HepG2 (cell line): ENCODE results near the gene PDS5B. TPM values are rescaled to one million over a fixed set of nuclear protein-coding genes. Genes with fewer than 3 reads are reported as not detected.
A peak's percentile ranks its signal among the peaks of the same experiment; 100 is the strongest.

Experiments used
- DMAP1 ChIP-seq: IDR thresholded peaks from 2 replicates; pipeline ENCODE4 v1.6.1; 2016
- KMT2B ChIP-seq: IDR thresholded peaks from 2 replicates; pipeline ENCODE4 v1.6.1; 2016; ENCODE audit warnings: missing genetic modification reagents, missing compliant biosample characterization
- PAX8 ChIP-seq: sonication (generic); formaldehyde crosslinking; IDR thresholded peaks from 2 replicates; pipeline ENCODE4 v1.8.0; 2022; ENCODE audit warnings: mild to moderate bottlenecking, missing genetic modification reagents, borderline replicate concordance
- SIX1 ChIP-seq: sonication (generic); formaldehyde crosslinking; IDR thresholded peaks from 2 replicates; pipeline ENCODE4 v1.4.0; 2020; ENCODE audit warnings: missing genetic modification reagents, borderline replicate concordance
- SP1 ChIP-seq, 2 experiments: fragments of 450-650 bp in 1 of 2; sonication (generic) in 1 of 2; formaldehyde crosslinking in 1 of 2; IDR thresholded peaks; 2 replicates each; pipeline versions ENCODE4 v1.4.0 to v1.6.1; 2016 to 2020; ENCODE audit warnings: missing genetic modification reagents in 1 of 2
- TFAP4 ChIP-seq: sonication (generic); IDR thresholded peaks from 2 replicates; pipeline ENCODE4 v1.6.1; 2016; ENCODE audit warnings: low read depth, borderline replicate concordance
- ZNF230 ChIP-seq: sonication (generic); formaldehyde crosslinking; IDR thresholded peaks from 2 replicates; pipeline ENCODE4 v1.4.0; 2020; ENCODE audit warnings: mild to moderate bottlenecking, missing genetic modification reagents
- ZNF276 ChIP-seq: sonication (generic); formaldehyde crosslinking; IDR thresholded peaks from 2 replicates; pipeline ENCODE4 v1.4.0; 2020; ENCODE audit warnings: mild to moderate bottlenecking, low read depth, missing genetic modification reagents
- ZNF414 ChIP-seq: sonication (generic); formaldehyde crosslinking; IDR thresholded peaks from 2 replicates; pipeline ENCODE4 v1.5.0; 2020; ENCODE audit warnings: missing genetic modification reagents
- ZNF577 ChIP-seq: sonication (generic); formaldehyde crosslinking; IDR thresholded peaks from 2 replicates; pipeline ENCODE4 v1.4.0; 2020; ENCODE audit warnings: mild to moderate bottlenecking, low read depth, missing genetic modification reagents, borderline replicate concordance
- polyA plus RNA-seq, 8 experiments: library from polyadenylated mRNA; depleted of rRNA in 3 of 8; stranded (reverse) in 7 of 8; unstranded in 1 of 8; fragments of >200 nt; fragmentation: Illumina TruSeq in 4 of 8; extraction: Trizol in 4 of 8; gene quantifications; 2 replicates each; pipeline versions ENCODE4 v1.2.1 to v1.2.3, GENCODE V29; 2011 to 2016; ENCODE audit warnings: low read depth in 4 of 8, missing spikeins in 1 of 8, mixed read lengths in 1 of 8; ENCODE audit not compliant: insufficient read depth in 1 of 8
- total RNA-seq, 5 experiments: library from RNA; depleted of rRNA; stranded (reverse); fragments of >200 nt; fragmentation: Illumina TruSeq; extraction: Trizol; gene quantifications; 2 replicates each; pipeline ENCODE4 v1.2.3, GENCODE V29; 2016; ENCODE audit warnings: low read depth in 1 of 5
- TF ChIP-seq, protein P1 (sequence below): IDR thresholded peaks from 2 replicates; pipeline ENCODE4 v1.6.1; 2016; ENCODE audit warnings: low read depth, control low read depth
- TF ChIP-seq, protein P2 (sequence below): sonication (generic); formaldehyde crosslinking; IDR thresholded peaks from 2 replicates; pipeline ENCODE4 v1.5.1; 2020; ENCODE audit warnings: missing genetic modification reagents, mild to moderate bottlenecking, borderline replicate concordance
- TF ChIP-seq, protein P3 (sequence below): sonication (generic); formaldehyde crosslinking; IDR thresholded peaks from 2 replicates; pipeline ENCODE4 v1.4.0; 2020; ENCODE audit warnings: mild to moderate bottlenecking, missing genetic modification reagents, borderline replicate concordance

The PDS5B gene
- total and polyA plus RNA-seq, 2 of the 13 experiments (the other 11 are each of a cell fraction or from before 2014, with no cell fraction given) = 5.8 to 24.6 TPM

GRCh38 chr13:32538621-32539246, 47.5 kb upstream of the PDS5B start, which contains the start of gene N4BP2L2 (continued):
- TF ChIP-seq ZNF276 (no peak), SIX1 (peak; percentile 24), PAX8 (CRISPR knock-in tag) (no peak), SP1 (IDR thresholded peaks at IDR 0.05) (no peak), SP1 (CRISPR knock-in tag; IDR thresholded peaks at IDR 0.05) (peak; percentile 30; the same call in 1 of the 2 replicates), KMT2B (CRISPR knock-in tag) (peak; percentile 94), DMAP1 (CRISPR knock-in tag) (peak; percentile 83; the same call in 1 of the 2 replicates), ZNF414 (no peak), TFAP4 (peak; percentile 55), ZNF577 (CRISPR knock-in tag) (no peak), ZNF230 (0 out of 2 replicates have a peak, but pooled peaks have one; percentile 45)
- TF ChIP-seq, protein P1, sequence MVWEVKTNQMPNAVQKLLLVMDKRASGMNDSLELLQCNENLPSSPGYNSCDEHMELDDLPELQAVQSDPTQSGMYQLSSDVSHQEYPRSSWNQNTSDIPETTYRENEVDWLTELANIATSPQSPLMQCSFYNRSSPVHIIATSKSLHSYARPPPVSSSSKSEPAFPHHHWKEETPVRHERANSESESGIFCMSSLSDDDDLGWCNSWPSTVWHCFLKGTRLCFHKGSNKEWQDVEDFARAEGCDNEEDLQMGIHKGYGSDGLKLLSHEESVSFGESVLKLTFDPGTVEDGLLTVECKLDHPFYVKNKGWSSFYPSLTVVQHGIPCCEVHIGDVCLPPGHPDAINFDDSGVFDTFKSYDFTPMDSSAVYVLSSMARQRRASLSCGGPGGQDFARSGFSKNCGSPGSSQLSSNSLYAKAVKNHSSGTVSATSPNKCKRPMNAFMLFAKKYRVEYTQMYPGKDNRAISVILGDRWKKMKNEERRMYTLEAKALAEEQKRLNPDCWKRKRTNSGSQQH = peak; percentile 34; the same call in 1 of the 2 replicates
- TF ChIP-seq, protein P2, sequence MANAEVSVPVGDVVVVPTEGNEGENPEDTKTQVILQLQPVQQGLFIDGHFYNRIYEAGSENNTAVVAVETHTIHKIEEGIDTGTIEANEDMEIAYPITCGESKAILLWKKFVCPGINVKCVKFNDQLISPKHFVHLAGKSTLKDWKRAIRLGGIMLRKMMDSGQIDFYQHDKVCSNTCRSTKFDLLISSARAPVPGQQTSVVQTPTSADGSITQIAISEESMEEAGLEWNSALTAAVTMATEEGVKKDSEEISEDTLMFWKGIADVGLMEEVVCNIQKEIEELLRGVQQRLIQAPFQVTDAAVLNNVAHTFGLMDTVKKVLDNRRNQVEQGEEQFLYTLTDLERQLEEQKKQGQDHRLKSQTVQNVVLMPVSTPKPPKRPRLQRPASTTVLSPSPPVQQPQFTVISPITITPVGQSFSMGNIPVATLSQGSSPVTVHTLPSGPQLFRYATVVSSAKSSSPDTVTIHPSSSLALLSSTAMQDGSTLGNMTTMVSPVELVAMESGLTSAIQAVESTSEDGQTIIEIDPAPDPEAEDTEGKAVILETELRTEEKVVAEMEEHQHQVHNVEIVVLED (CRISPR knock-in tag) = peak; percentile 96
- TF ChIP-seq, protein P3, sequence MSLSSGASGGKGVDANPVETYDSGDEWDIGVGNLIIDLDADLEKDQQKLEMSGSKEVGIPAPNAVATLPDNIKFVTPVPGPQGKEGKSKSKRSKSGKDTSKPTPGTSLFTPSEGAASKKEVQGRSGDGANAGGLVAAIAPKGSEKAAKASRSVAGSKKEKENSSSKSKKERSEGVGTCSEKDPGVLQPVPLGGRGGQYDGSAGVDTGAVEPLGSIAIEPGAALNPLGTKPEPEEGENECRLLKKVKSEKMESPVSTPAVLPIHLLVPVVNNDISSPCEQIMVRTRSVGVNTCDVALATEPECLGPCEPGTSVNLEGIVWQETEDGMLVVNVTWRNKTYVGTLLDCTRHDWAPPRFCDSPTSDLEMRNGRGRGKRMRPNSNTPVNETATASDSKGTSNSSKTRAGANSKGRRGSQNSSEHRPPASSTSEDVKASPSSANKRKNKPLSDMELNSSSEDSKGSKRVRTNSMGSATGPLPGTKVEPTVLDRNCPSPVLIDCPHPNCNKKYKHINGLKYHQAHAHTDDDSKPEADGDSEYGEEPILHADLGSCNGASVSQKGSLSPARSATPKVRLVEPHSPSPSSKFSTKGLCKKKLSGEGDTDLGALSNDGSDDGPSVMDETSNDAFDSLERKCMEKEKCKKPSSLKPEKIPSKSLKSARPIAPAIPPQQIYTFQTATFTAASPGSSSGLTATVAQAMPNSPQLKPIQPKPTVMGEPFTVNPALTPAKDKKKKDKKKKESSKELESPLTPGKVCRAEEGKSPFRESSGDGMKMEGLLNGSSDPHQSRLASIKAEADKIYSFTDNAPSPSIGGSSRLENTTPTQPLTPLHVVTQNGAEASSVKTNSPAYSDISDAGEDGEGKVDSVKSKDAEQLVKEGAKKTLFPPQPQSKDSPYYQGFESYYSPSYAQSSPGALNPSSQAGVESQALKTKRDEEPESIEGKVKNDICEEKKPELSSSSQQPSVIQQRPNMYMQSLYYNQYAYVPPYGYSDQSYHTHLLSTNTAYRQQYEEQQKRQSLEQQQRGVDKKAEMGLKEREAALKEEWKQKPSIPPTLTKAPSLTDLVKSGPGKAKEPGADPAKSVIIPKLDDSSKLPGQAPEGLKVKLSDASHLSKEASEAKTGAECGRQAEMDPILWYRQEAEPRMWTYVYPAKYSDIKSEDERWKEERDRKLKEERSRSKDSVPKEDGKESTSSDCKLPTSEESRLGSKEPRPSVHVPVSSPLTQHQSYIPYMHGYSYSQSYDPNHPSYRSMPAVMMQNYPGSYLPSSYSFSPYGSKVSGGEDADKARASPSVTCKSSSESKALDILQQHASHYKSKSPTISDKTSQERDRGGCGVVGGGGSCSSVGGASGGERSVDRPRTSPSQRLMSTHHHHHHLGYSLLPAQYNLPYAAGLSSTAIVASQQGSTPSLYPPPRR (CRISPR knock-in tag) = peak; percentile 17; the same call in 1 of the 2 replicates
